SKM-1 (cell line): ENCODE data around the gene BASP1.
"Not testable (repeated sequence)": the region's sequence is repeated elsewhere in the genome, so short reads cannot be mapped to it uniquely, and the experiment has no call there.

ENCODE experiments used
- DNase-seq: peaks from one replicate; lab custom pipeline; 2025; ENCODE audit not compliant: unreplicated experiment; lab: John Stamatoyannopoulos, UW

The BASP1 gene

GRCh38 chr5:17190799-17191391 lies 26.5 kb upstream of the BASP1 start:
- no peak for DNase-seq

- not testable (repeated sequence) for DNase-seq
These were observed 25.9 kb upstream of the BASP1 start for GRCh38 chr5:17191574-17191973.

- DNase-seq, result no peak
These were observed 25.2 kb upstream of the BASP1 start for GRCh38 chr5:17192191-17192590.

- no peak for DNase-seq
These were observed 21.4 kb upstream of the BASP1 start for GRCh38 chr5:17196024-17196423.

- no peak for DNase-seq
These were observed 20.7 kb upstream of the BASP1 start for GRCh38 chr5:17196697-17197096.

GRCh38 chr5:17203329-17204132 lies 13.9 kb upstream of the BASP1 start:
- peak; percentile 3 for DNase-seq

GRCh38 chr5:17204133-17204489 lies 13.3 kb upstream of the BASP1 start:
- DNase-seq, result no peak

- no peak for DNase-seq
These were observed 11.4 kb upstream of the BASP1 start for GRCh38 chr5:17206021-17206420.

- DNase-seq, result no peak
These were observed 5.2 kb upstream of the BASP1 start for GRCh38 chr5:17212191-17212590.

GRCh38 chr5:17212996-17213395 lies 4.4 kb upstream of the BASP1 start:
- DNase-seq, result no peak

GRCh38 chr5:17213938-17214337 lies 3.5 kb upstream of the BASP1 start:
- no peak for DNase-seq

- DNase-seq, result no peak
These were observed 2.5 kb upstream of the BASP1 start for GRCh38 chr5:17214893-17215292.

GRCh38 chr5:17215361-17215760 lies 2.1 kb upstream of the BASP1 start:
- DNase-seq, result no peak

- DNase-seq, result peak; percentile 72
These were observed 1.1 kb upstream of the BASP1 start for GRCh38 chr5:17216176-17216973.

- DNase-seq, result peak; percentile 14
These were observed 398 bp upstream of the BASP1 start for GRCh38 chr5:17216974-17217492.

GRCh38 chr5:17218353-17219005 lies 1.0 kb downstream of the BASP1 start:
- DNase-seq, result no peak

GRCh38 chr5:17219006-17219422 lies 1.6 kb downstream of the BASP1 start:
- no peak for DNase-seq

GRCh38 chr5:17219469-17219868 lies 2.0 kb downstream of the BASP1 start:
- no peak for DNase-seq

GRCh38 chr5:17219992-17220391 lies 2.6 kb downstream of the BASP1 start:
- no peak for DNase-seq

- no peak for DNase-seq
These were observed 3.0 kb downstream of the BASP1 start for GRCh38 chr5:17220469-17220868.
